OCI-LY3 (cell line): ENCODE results near the gene CTH.

ENCODE experiments used
- H2AFZ ChIP-seq: fragments of 200-600, 300-600 bp; shearing (Covaris generic); 2 replicates; pipeline ENCODE4 v1.6.0; 2014; ENCODE audit warnings: antibody characterized with exemption, low read depth, low read length
- H3K27ac ChIP-seq: fragments of 200-600, 300-600 bp; sonication (generic); 2 replicates; pipeline ENCODE4 v1.5.1; 2014; ENCODE audit warnings: mild to moderate bottlenecking, low read length, moderate library complexity, mixed read lengths
- H3K27me3 ChIP-seq: fragments of 200-600, 300-600 bp; sonication (generic); 2 replicates; pipeline ENCODE4 v1.6.1; 2014; ENCODE audit warnings: low read depth, low read length, mixed read lengths
- H3K36me3 ChIP-seq: fragments of 200-600, 300-600 bp; sonication (generic); replicated peaks from 2 replicates; pipeline ENCODE3; 2014; ENCODE audit warnings: low read depth, low read length, mixed read lengths
- H3K4me1 ChIP-seq: fragments of 300-600, 200-600 bp; sonication (generic); 2 replicates; pipeline ENCODE4 v1.6.1; 2014; ENCODE audit warnings: low read length, mixed read lengths
- H3K4me2 ChIP-seq: fragments of 200-600, 300-600 bp; sonication (generic); 2 replicates; pipeline ENCODE4 v1.6.1; 2014; ENCODE audit warnings: low read length, mixed read lengths
- H3K4me3 ChIP-seq: fragments of 300-600, 200-600 bp; sonication (generic); 2 replicates; pipeline ENCODE4 v1.5.1; 2014; ENCODE audit warnings: antibody characterized with exemption, mild to moderate bottlenecking, low read length, moderate library complexity
- H3K79me2 ChIP-seq: fragments of 300-600, 200-600 bp; shearing (Covaris generic); 2 replicates; pipeline ENCODE4 v1.6.1; 2014; ENCODE audit warnings: mild to moderate bottlenecking, low read length, mixed read lengths
- H3K9ac ChIP-seq: fragments of 300-600, 200-600 bp; shearing (Covaris generic); 2 replicates; pipeline ENCODE4 v1.6.0; 2014; ENCODE audit warnings: mild to moderate bottlenecking, low read length, moderate library complexity
- H3K9me3 ChIP-seq: fragments of 200-600, 300-600 bp; shearing (Covaris generic); 2 replicates; pipeline ENCODE4 v1.6.1; 2014; ENCODE audit warnings: low read length, mixed read lengths; ENCODE audit not compliant: insufficient read depth
- H4K20me1 ChIP-seq: fragments of 200-600, 300-600 bp; sonication (generic); 2 replicates; pipeline ENCODE4 v1.6.1; 2016; ENCODE audit warnings: low read length, mixed read lengths; ENCODE audit not compliant: insufficient read depth
- EZH2phosphoT487 ChIP-seq: fragments of 200-600 bp; shearing (Covaris generic); IDR thresholded peaks from 2 replicates; pipeline ENCODE4 v1.6.1; 2018; ENCODE audit warnings: antibody characterized with exemption, mixed run types, low read depth
- TF ChIP-seq, protein P1 (sequence below): fragments of 200-600, 300-600 bp; sonication (generic); IDR thresholded peaks from 2 replicates; pipeline ENCODE4 v1.5.1; 2014; ENCODE audit warnings: antibody characterized with exemption, low read length, low read depth

CTH gene

DNA sequence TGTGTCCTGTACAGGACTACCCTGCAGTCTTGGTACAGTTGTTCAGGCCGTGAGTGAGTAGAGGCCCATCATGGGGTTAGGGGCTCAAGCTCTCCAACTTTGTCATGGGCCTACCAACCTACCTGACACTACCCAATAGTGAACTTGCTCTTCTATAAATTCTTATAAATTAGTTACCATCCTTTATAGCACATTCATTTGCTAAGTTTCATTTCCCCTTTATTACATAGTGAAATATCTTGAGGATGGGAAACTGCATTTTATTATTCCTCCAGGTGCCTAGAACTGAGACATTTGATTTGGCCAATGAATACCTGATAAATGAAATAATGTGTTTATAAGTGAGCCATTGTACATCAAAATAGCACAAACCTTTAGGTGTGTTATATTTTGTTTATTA lies 9.1 kb upstream of the CTH start:
- no peaks in the 10 kb centered on the region for H3K9me3 ChIP-seq
- H3K79me2 ChIP-seq: no peaks in the 10 kb centered on the region
- peaks cover 12% of the 10 kb centered on the region for H3K4me1 ChIP-seq
- no peaks in the 10 kb centered on the region for H4K20me1 ChIP-seq
- no peak overlapping the region for H3K4me2 ChIP-seq
- H3K27me3 ChIP-seq: peaks cover 1% of the 10 kb centered on the region; the same call in 1 of the 2 replicates
- H2AFZ ChIP-seq: no peak overlapping the region
- H3K4me3 ChIP-seq: no peak overlapping the region
- no peak overlapping the region for H3K27ac ChIP-seq
- TF ChIP-seq EZH2phosphoT487: no peak
- TF ChIP-seq, protein P1, sequence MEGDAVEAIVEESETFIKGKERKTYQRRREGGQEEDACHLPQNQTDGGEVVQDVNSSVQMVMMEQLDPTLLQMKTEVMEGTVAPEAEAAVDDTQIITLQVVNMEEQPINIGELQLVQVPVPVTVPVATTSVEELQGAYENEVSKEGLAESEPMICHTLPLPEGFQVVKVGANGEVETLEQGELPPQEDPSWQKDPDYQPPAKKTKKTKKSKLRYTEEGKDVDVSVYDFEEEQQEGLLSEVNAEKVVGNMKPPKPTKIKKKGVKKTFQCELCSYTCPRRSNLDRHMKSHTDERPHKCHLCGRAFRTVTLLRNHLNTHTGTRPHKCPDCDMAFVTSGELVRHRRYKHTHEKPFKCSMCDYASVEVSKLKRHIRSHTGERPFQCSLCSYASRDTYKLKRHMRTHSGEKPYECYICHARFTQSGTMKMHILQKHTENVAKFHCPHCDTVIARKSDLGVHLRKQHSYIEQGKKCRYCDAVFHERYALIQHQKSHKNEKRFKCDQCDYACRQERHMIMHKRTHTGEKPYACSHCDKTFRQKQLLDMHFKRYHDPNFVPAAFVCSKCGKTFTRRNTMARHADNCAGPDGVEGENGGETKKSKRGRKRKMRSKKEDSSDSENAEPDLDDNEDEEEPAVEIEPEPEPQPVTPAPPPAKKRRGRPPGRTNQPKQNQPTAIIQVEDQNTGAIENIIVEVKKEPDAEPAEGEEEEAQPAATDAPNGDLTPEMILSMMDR: no peak
- H3K9ac ChIP-seq: no peak overlapping the region
- H3K36me3 ChIP-seq: no peaks in the 10 kb centered on the region

DNA sequence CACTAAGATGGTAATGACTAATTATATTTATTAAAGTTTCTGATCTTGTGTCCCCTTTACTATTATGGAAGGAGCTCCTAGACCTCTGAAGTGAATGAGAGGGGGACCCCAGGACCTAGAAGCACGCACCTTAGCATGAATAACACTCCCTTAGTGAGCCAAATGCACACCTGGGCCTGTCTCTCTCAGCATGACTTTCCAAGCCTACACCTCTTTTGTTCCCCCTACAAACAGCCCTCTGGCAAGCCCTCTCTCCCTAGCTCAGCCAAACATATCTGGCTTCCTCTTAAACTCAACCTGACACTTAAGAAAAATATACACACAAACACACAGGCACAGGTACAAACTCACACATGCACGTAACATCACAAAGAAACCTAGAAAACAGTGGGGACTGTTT lies 7.3 kb upstream of the CTH start:
- H3K4me3 ChIP-seq: no peak overlapping the region
- no peaks in the 10 kb centered on the region for H3K9me3 ChIP-seq
- TF ChIP-seq EZH2phosphoT487: no peak
- TF ChIP-seq, protein P1: no peak

DNA sequence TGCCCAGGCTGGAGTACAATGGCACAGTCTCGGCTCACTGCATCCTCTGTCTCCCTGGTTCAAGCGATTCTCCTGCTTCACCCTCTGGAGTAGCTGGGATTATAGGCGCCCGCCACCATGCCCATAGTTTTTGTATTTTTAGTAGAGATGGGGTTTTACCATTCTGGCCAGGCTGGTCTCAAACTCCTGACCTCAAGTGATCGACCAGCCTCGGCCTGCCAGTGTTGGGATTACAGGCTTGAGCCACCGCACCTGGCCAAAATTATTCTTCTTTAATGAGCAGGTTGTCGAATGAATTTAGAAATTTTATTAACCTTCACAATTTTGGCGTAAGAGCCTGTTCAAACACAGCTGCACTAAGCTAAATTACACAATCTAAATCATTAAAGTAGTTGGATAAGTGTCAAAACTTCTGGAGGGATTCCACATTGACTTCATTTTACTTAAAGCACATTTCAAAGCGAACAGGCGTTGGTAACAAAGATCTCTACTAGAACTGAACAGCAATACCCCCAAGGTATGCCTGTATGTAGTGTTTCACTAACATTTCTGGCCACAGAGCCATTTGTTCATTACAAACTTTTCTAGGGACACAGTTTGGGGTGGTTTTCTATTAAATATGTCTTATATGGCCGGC lies 5.2 kb upstream of the CTH start:
- Histone ChIP-seq H3K4me1 (peaks cover 17% of the 10 kb centered on the region), H3K9ac (no peak overlapping the region), H3K27me3 (no peaks in the 10 kb centered on the region), H3K27ac (no peak overlapping the region), H3K9me3 (no peaks in the 10 kb centered on the region), H3K79me2 (no peaks in the 10 kb centered on the region), H4K20me1 (no peaks in the 10 kb centered on the region), H2AFZ (no peak overlapping the region), H3K36me3 (no peaks in the 10 kb centered on the region), H3K4me3 (no peak overlapping the region), H3K4me2 (no peak overlapping the region)
- TF ChIP-seq, protein P1: no peak
- TF ChIP-seq EZH2phosphoT487: no peak

More for the DNA sequence above, 7.3 kb upstream of the CTH start:
- no peaks in the 10 kb centered on the region for H4K20me1 ChIP-seq
- H3K9ac ChIP-seq: no peak overlapping the region
- no peak overlapping the region for H3K27ac ChIP-seq
- no peak overlapping the region for H2AFZ ChIP-seq
- peaks cover 12% of the 10 kb centered on the region for H3K4me1 ChIP-seq
- no peaks in the 10 kb centered on the region for H3K27me3 ChIP-seq
- no peaks in the 10 kb centered on the region for H3K36me3 ChIP-seq
- no peak overlapping the region for H3K4me2 ChIP-seq
- H3K79me2 ChIP-seq: no peaks in the 10 kb centered on the region

DNA sequence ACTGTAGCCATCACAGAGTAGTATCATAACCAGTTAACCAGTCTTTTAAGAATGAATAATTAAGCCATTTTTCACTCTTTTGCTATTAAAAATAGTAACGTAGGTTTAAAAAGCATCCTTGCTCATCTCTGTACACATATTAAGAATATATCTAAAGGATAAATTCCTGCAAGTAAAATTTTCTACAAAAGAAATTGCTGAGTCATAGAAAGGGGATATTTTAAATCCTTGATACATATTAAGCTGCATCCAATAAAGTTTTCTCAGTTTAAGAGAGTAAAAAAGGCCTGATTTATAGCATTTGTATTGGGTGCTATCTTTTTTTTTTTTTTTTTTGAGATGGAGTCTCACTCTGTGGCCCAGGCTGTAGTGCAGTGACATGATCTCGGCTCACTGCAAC lies 1.9 kb upstream of the CTH start:
- Histone ChIP-seq H3K27ac (no peak overlapping the region), H3K79me2 (no peaks in the 10 kb centered on the region), H3K9ac (no peak overlapping the region), H3K4me2 (no peak overlapping the region), H4K20me1 (no peaks in the 10 kb centered on the region; the same call in 1 of the 2 replicates), H3K4me3 (no peak overlapping the region), H3K4me1 (peaks cover 12% of the 10 kb centered on the region), H3K9me3 (no peaks in the 10 kb centered on the region), H2AFZ (no peak overlapping the region), H3K27me3 (no peaks in the 10 kb centered on the region), H3K36me3 (no peaks in the 10 kb centered on the region)
- TF ChIP-seq EZH2phosphoT487: no peak
- TF ChIP-seq, protein P1: no peak
